Endothelial cell of umbilical vein (primary cell): ENCODE measurements around the gene SMARCC1. TPM values are rescaled to one million over a fixed set of nuclear protein-coding genes. Genes with fewer than 3 reads are reported as not detected.
"Not testable (repeated sequence)": the region's sequence is repeated elsewhere in the genome, so short reads cannot be mapped to it uniquely, and the experiment has no call there.

Experiments
- Bru-seq: library from RNA; stranded (reverse); fragments of 400-500 nt; gene quantifications from one replicate; lab custom pipeline; 2021; lab: Mats Ljungman, UMichigan
- BruChase-seq, 2 experiments: library from RNA; stranded (reverse); fragments of 400-500 nt; gene quantifications; one replicate each; lab custom pipeline; 2021; lab: Mats Ljungman, UMichigan
- BruUV-seq: library from RNA; stranded (reverse); fragments of 400-500 nt; replicated peaks from 2 replicates; lab custom pipeline; 2021; lab: Mats Ljungman, UMichigan
- CTCF ChIA-PET: fragments of 300-600, 350-600 bp; sonication (Branson Sonifier 250); formaldehyde crosslinking; loops from one replicate; lab custom pipeline; 2021; ENCODE audit warnings: antibody characterized with exemption, inconsistent platforms; lab: Charles Lee
- POLR2A ChIA-PET: fragments of 300-600, 350-600 bp; sonication (Branson Sonifier 250); formaldehyde crosslinking; loops from one replicate; lab custom pipeline; 2021; ENCODE audit warnings: antibody characterized with exemption, inconsistent platforms; lab: Charles Lee
- DNase-seq: peaks from one replicate; pipeline ENCODE4 v3.0.0-alpha.2; 2011; ENCODE audit warnings: low read depth, low spot score
- FAIRE-seq: peaks from 2 replicates; lab custom pipeline; 2011; peaks lifted over from hg19 to GRCh38; lab: Jason Lieb, UNC
- H2AFZ ChIP-seq: 2 replicates; pipeline ENCODE4 v1.6.0; 2012; ENCODE audit warnings: low read depth, low read length, control low read depth, inconsistent platforms
- H3K27ac ChIP-seq: 2 replicates; pipeline ENCODE4 v1.5.1; 2011; ENCODE audit warnings: low read depth, mild to moderate bottlenecking, control low read depth, low read length, moderate library complexity; ENCODE audit not compliant: insufficient read depth
- H3K27me3 ChIP-seq, 2 experiments: 2 replicates each; pipeline versions ENCODE4 v1.6.0 to v1.6.1; 2011; ENCODE audit warnings: low read length in 2 of 2, mixed read lengths in 1 of 2; ENCODE audit not compliant: control insufficient read depth in 2 of 2, insufficient read depth in 2 of 2
- H3K36me3 ChIP-seq, 2 experiments: 2 replicates in 1 of 2; 3 replicates in 1 of 2; pipeline ENCODE4 v1.5.1; 2011; ENCODE audit warnings: low read length in 2 of 2, mild to moderate bottlenecking in 1 of 2, moderate library complexity in 1 of 2; ENCODE audit not compliant: control insufficient read depth in 2 of 2, insufficient read depth in 2 of 2; ENCODE audit errors: extremely low read depth in 1 of 2
- H3K4me1 ChIP-seq: 3 replicates; pipeline ENCODE4 v1.5.1; 2011; ENCODE audit warnings: mild to moderate bottlenecking, low read length; ENCODE audit not compliant: control insufficient read depth, insufficient read depth; ENCODE audit errors: extremely low read depth
- H3K4me2 ChIP-seq: 2 replicates; pipeline ENCODE4 v1.6.1; 2011; ENCODE audit warnings: low read length, control low read depth, mixed read lengths; ENCODE audit not compliant: insufficient read depth
- H3K4me3 ChIP-seq, 3 experiments: fragments of 200-600 bp in 1 of 3; sonication (generic), shearing (Covaris generic) in 1 of 3; replicated peaks in 1 of 3; 2 replicates each; pipeline ENCODE4 v1.5.1; 2011 to 2016; ENCODE audit warnings: control low read depth in 3 of 3, low read length in 3 of 3, mild to moderate bottlenecking in 2 of 3, inconsistent platforms in 1 of 3, low read depth in 1 of 3, moderate library complexity in 1 of 3; ENCODE audit not compliant: insufficient read depth in 1 of 3
- H3K79me2 ChIP-seq: 2 replicates; pipeline ENCODE4 v1.6.0; 2012; ENCODE audit warnings: low read length, inconsistent platforms; ENCODE audit not compliant: control insufficient read depth, insufficient read depth
- H3K9ac ChIP-seq: replicated peaks from 2 replicates; pipeline ENCODE3; 2011; ENCODE audit warnings: low read length, control low read depth; ENCODE audit not compliant: insufficient read depth; ENCODE audit errors: extremely low read depth
- H3K9me1 ChIP-seq: replicated peaks from 3 replicates; pipeline ENCODE4 v1.6.0; 2011; ENCODE audit warnings: mild to moderate bottlenecking, low read length; ENCODE audit not compliant: control insufficient read depth, insufficient read depth; ENCODE audit errors: extremely low read depth
- H3K9me3 ChIP-seq: replicated peaks from 2 replicates; pipeline ENCODE4 v1.5.1; 2012; ENCODE audit warnings: low read length, inconsistent platforms; ENCODE audit not compliant: control insufficient read depth, insufficient read depth
- H4K20me1 ChIP-seq: replicated peaks from 2 replicates; pipeline ENCODE3; 2011; ENCODE audit warnings: mild to moderate bottlenecking, low read length; ENCODE audit not compliant: control insufficient read depth, insufficient read depth; ENCODE audit errors: extremely low read depth
- FOS ChIP-seq: IDR thresholded peaks from 2 replicates; pipeline ENCODE4 v1.6.1; 2011; ENCODE audit warnings: mild to moderate bottlenecking, low read length, moderate library complexity, borderline replicate concordance; ENCODE audit not compliant: insufficient read depth
- GATA2 ChIP-seq: IDR thresholded peaks from 2 replicates; pipeline ENCODE4 v1.7.0; 2011; ENCODE audit warnings: low read depth, mild to moderate bottlenecking, moderate library complexity, mixed read lengths, low read length; ENCODE audit not compliant: insufficient read length, insufficient read depth
- JUN ChIP-seq: IDR thresholded peaks from 2 replicates; pipeline ENCODE4 v1.6.1; 2011; ENCODE audit warnings: borderline replicate concordance, low read depth; ENCODE audit not compliant: insufficient read length, insufficient read depth
- MYC ChIP-seq: IDR thresholded peaks from one replicate; pipeline ENCODE4 v1.6.1; 2011; ENCODE audit warnings: mild to moderate bottlenecking, low read depth, low read length
- POLR2A ChIP-seq: IDR thresholded peaks from 2 replicates; pipeline ENCODE4 v1.6.1; 2012; ENCODE audit warnings: low read depth, mild to moderate bottlenecking, control low read depth, low read length
- POLR2AphosphoS5 ChIP-seq: IDR thresholded peaks from 2 replicates; pipeline ENCODE4 v1.6.1; 2012; ENCODE audit warnings: low read depth, mild to moderate bottlenecking, control low read depth, low read length, moderate library complexity; ENCODE audit not compliant: insufficient read depth
- dilution Hi-C: fragments of 300-500 bp; cut with MboI; formaldehyde crosslinking; loops from one replicate; pipeline ENCODE4 v1.15.0; 2019; ENCODE audit warnings: low sequenced_read_pairs; ENCODE audit not compliant: extremely low pct_ligation_motif_present
- intact Hi-C: fragments of 100-400 bp; cut with micrococcal nuclease; formaldehyde crosslinking; loops from one replicate; pipeline ENCODE4 v1.10.0; 2022
- long read RNA-seq: library from polyadenylated mRNA; stranded (forward); transcript quantifications from one replicate; pipeline ENCODE4 v2.0.0, GENCODE V29; 2021
- polyA minus RNA-seq, 3 experiments: library from RNA; depleted of rRNA, polyadenylated mRNA; stranded (reverse); fragments of >200 nt; gene quantifications; 1 replicate in 1 of 3; 2 replicates in 2 of 3; pipeline ENCODE4 v1.2.3, GENCODE V29; 2011
- polyA plus RNA-seq, 4 experiments: library from polyadenylated mRNA; depleted of rRNA in 3 of 4; stranded (reverse) in 3 of 4; unstranded in 1 of 4; fragments of >200 nt; gene quantifications; 2 replicates each; pipeline versions ENCODE4 v1.2.1 to v1.2.3, GENCODE V29; 2011 to 2012; ENCODE audit warnings: missing spikeins in 1 of 4
- total RNA-seq: library from RNA; stranded (reverse); gene quantifications from 2 replicates; pipeline ENCODE4 v1.2.3, GENCODE V29; 2021
- TF ChIP-seq, protein P1 (sequence below), 2 donors: IDR thresholded peaks; 1 replicate in 1 of 2; 2 replicates in 1 of 2; pipeline ENCODE4 v1.5.1; 2011; ENCODE audit warnings: low read length in 2 of 2, mild to moderate bottlenecking in 2 of 2, moderate library complexity in 2 of 2, control low read depth in 1 of 2, inconsistent platforms in 1 of 2, low read depth in 1 of 2; ENCODE audit not compliant: insufficient read depth in 1 of 2; ENCODE audit errors: extremely low read depth in 1 of 2
- TF ChIP-seq, protein P2 (sequence below): IDR thresholded peaks from 2 replicates; pipeline ENCODE4 v1.6.1; 2011; ENCODE audit not compliant: insufficient read depth, insufficient read length

SMARCC1 gene
- total RNA-seq (123 and 138 TPM in 2 replicates), polyA plus RNA-seq (23.0 and 24.0 TPM in 2 replicates), polyA minus RNA-seq (82.3 and 116 TPM in 2 replicates), Bru-seq, nascent RNA (percentile 93 among the genes with signal in this experiment), BruChase-seq, experiment 1, labeled RNA remaining after a 6-hour chase (percentile 88 among the genes with signal in this experiment), BruChase-seq, experiment 2, labeled RNA remaining after a 2-hour chase (percentile 85 among the genes with signal in this experiment)
- polyA plus RNA-seq (2011; cell fraction: cytosol; rRNA removed), result 23.0 and 25.6 TPM in 2 replicates
- 35.5 and 48.3 TPM in 2 replicates for polyA plus RNA-seq (2011; cell fraction: nucleus; rRNA removed)
- 52.6 and 70.4 TPM in 2 replicates for polyA plus RNA-seq (2012)
- 64.7 TPM for polyA minus RNA-seq (2011; cell fraction: cytosol; rRNA and poly(A)+ RNA removed)
- polyA minus RNA-seq (2011; cell fraction: nucleus; rRNA and poly(A)+ RNA removed), result 92.0 and 92.4 TPM in 2 replicates
- long read RNA-seq, full-length matches to known transcripts, result 26 of 75 reads
- long read RNA-seq, partial matches to known transcripts, result 17 of 75 reads
- long read RNA-seq, other reads (novel, unspliced or antisense), result 32 of 75 reads

DNA sequence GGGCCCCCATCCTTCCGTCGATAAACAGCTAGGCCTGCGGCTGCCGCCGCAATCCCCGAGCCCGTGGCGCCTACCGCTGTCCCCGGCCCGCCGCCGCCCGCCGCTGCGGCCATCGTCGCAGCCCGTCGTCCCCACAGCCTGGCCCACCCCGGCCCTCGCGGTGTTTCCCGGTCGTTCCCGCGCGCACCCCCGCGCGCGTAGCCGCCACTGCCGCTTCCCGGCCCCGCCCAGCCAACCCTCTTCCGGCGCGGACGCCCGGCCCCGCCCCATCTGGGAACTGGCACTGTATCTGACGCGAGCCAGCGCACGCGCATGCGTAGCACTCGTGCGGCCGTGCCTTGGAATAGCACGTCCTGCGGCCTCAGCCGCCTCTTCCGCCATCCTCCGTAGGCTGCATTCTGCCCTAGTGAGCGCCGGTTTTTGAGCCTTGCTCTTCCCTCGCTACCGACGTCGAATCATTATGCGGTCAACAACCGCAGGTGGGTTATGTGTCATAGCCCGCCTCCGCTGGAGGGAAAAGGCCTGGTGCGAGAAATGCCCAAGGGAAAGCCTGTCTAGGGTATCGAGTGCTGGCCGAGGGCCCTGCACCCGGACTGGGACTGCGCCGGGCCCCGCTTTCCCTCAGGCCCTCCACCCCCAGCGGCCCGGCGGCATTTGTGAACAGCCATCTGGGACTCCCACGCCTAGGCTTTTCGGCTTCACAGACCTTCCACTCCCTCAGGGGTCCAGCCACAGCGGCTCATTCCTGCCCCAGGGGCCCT is at the start of gene SMARCC1:
SMARCC1 (minus strand) TSS at position 209 of the 761 bp plus-strand sequence; CDS start at position 113, 96 bp downstream.
- Histone ChIP-seq H3K4me2 (peak within 1 kb of the TSS; percentile 86), H3K36me3 (no peaks in the 10 kb centered on the region), H4K20me1 (peaks cover 3% of the 10 kb centered on the region), H3K27me3 (no peaks in the 10 kb centered on the region), H3K9ac (peak within 1 kb of the TSS; percentile 99), H3K79me2 (peaks cover 46% of the 10 kb centered on the region), H3K9me3 (no peaks in the 10 kb centered on the region), H3K4me3 (peak within 1 kb of the TSS; percentile 69 to 95 (median 82)), H3K27ac (peak within 1 kb of the TSS; percentile 89), H3K4me1 (peaks cover 12% of the 10 kb centered on the region), H3K9me1 (no peaks in the 10 kb centered on the region), H2AFZ (peak within 1 kb of the TSS; percentile 42)
- FAIRE-seq, result peak; percentile 94
- ChIA-PET CTCF (no interaction called here), POLR2A (no interaction called here)
- DNase-seq, result peak; percentile 98
- peak; percentile 70 for TF ChIP-seq POLR2AphosphoS5
- no peak for TF ChIP-seq JUN
- TF ChIP-seq GATA2, result no peak
- TF ChIP-seq POLR2A, result peak; percentile 97
- TF ChIP-seq, protein P1, sequence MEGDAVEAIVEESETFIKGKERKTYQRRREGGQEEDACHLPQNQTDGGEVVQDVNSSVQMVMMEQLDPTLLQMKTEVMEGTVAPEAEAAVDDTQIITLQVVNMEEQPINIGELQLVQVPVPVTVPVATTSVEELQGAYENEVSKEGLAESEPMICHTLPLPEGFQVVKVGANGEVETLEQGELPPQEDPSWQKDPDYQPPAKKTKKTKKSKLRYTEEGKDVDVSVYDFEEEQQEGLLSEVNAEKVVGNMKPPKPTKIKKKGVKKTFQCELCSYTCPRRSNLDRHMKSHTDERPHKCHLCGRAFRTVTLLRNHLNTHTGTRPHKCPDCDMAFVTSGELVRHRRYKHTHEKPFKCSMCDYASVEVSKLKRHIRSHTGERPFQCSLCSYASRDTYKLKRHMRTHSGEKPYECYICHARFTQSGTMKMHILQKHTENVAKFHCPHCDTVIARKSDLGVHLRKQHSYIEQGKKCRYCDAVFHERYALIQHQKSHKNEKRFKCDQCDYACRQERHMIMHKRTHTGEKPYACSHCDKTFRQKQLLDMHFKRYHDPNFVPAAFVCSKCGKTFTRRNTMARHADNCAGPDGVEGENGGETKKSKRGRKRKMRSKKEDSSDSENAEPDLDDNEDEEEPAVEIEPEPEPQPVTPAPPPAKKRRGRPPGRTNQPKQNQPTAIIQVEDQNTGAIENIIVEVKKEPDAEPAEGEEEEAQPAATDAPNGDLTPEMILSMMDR (IDR thresholded peaks at IDR 0.05; ENCODE audit: extremely low read depth in 1 of 2, insufficient read depth in 1 of 2, low read depth in 1 of 2, low read length in 2 of 2), result no peak
- TF ChIP-seq MYC, result no peak
- TF ChIP-seq FOS, result no peak
- TF ChIP-seq, protein P2, sequence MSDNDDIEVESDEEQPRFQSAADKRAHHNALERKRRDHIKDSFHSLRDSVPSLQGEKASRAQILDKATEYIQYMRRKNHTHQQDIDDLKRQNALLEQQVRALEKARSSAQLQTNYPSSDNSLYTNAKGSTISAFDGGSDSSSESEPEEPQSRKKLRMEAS, result no peak
- TSS peak; percentile 82 for BruUV-seq
- dilution Hi-C loops (no loop called here), intact Hi-C loops (loop anchor here (1.0 to 5.0 kb wide), 2 partner anchors 80 to 269 kb away; partner anchors contain the start of gene ELP6)

DNA sequence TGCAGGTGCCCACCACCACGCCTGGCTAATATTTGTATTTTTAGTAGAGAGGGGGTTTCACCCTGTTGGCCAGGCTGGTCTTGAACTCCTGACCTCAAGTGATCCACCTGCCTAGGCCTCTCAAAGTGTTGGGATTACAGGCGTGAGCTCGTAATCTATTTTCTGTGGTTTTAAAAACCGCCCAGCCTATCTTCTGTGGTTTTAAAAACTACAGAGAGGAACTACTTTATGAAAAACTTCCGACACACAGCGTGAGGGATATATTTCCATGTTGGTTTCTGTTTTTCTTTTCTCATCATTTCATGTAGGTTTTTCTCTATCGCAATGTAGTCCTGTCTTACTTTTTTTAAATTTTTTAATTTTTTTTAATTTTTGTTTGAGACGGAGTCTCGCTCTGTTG is 47.8 kb upstream of the SMARCC1 start:
- H2AFZ ChIP-seq, FAIRE-seq, intact Hi-C loops, H3K9ac ChIP-seq, H3K27me3 ChIP-seq, DNase-seq, H4K20me1 ChIP-seq, H3K27ac ChIP-seq, BruUV-seq, H3K9me1 ChIP-seq, H3K4me2 ChIP-seq, H3K4me3 ChIP-seq, H3K9me3 ChIP-seq, POLR2A ChIA-PET, dilution Hi-C loops: not testable (repeated sequence)
- CTCF ChIA-PET, result interaction anchor here (0.6 kb wide), 1 partner anchor 8 kb away, joined by 5 read pairs; no protein-coding TSS in a partner anchor
- peaks cover 15% of the 10 kb centered on the region for H3K4me1 ChIP-seq
- H3K36me3 ChIP-seq, result peaks cover 14 to 31% of the 10 kb centered on the region in 2 experiments
- H3K79me2 ChIP-seq, result peaks cover 28% of the 10 kb centered on the region
